Hypothalamus (tissue), 51 donors: Measurements from ENCODE around the gene AMOTL1.
A peak's percentile ranks its signal among the peaks of the same experiment; 100 is the strongest.
"Not testable (repeated sequence)": the region's sequence is repeated elsewhere in the genome, so short reads cannot be mapped to it uniquely, and the experiment has no call there.

Source experiments
- DNase-seq, 51 donors: peaks; one replicate each; lab custom pipeline; 2025; lab: John Stamatoyannopoulos, UW

Gene AMOTL1

DNA sequence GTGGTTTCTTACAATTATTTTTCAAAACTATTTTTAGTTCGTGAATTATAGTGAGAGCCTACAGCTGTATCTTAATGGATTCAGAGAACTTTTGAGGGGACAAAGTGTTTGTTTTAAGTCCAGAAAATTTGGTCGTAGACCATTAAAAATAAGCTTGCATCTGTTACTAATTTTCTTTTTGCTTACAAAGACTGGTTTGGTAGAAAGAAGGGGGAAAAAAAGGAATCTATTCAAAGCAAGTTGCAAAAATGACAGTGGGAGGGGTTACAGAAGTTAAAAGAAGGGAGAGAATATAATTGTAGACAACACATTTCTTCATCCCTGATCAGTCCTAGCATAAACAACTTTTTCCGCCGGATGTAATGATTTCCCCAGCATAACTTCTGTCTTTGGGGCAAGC is 72.1 kb downstream of the AMOTL1 start:
- no peak for DNase-seq

DNA sequence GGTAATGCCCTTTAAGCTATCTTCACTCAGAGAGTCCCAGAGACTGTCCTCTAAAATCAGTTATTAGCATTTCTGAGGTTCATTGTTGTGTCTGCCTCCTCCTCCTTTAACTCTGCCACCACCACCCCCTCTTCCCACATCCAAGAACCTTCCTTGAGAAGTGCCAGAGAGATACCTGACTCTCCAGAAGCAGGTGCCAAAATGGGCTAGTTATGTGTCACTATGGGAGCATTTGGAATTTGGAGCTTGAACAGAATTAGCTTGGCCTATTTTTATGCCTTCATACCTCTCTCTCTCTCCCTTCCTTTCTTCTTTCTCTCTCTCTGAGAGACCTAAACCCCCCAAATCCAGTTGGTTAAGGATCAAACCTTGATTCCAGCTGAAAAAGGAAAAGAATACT is 75.9 kb downstream of the AMOTL1 start:
- DNase-seq = no peak

DNA sequence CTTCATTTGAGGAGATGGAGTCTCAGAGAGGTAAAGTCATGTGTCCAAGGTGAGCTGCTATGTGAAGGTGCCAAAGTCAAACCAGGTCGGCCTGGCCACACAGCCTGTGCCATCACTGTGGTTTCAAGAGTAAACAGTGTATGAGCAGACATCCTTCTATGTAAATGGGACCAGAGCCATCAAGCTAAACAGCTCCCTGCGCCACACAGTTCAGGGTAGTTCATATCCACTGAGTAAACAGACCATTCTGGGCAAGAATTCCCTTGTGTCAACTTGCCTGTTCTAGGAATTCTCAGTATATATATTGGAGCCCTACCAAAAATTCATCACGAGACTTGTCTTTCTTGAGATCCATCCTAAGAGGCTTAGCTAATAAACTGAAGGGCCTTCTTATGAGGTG is 77.5 kb downstream of the AMOTL1 start:
- DNase-seq = no peak

DNA sequence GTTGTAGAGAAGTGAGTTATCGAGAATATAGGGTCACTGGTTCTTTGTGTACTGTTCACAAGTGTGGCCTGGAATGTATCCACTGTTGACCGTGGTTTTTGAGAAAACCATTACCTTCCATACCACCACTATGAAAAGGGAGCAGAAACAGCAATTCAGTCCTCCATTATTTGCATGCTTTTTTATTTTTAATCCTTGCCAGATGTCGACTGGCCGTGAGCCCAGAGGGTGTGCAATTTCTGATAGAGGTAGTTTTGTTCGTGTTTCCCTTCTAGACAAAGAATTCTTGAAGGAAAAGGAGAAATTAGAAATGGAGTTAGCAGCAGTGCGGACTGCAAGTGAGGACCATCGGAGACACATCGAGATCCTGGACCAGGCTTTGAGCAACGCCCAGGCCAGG is 81.7 kb downstream of the AMOTL1 start:
- DNase-seq = no peak

DNA sequence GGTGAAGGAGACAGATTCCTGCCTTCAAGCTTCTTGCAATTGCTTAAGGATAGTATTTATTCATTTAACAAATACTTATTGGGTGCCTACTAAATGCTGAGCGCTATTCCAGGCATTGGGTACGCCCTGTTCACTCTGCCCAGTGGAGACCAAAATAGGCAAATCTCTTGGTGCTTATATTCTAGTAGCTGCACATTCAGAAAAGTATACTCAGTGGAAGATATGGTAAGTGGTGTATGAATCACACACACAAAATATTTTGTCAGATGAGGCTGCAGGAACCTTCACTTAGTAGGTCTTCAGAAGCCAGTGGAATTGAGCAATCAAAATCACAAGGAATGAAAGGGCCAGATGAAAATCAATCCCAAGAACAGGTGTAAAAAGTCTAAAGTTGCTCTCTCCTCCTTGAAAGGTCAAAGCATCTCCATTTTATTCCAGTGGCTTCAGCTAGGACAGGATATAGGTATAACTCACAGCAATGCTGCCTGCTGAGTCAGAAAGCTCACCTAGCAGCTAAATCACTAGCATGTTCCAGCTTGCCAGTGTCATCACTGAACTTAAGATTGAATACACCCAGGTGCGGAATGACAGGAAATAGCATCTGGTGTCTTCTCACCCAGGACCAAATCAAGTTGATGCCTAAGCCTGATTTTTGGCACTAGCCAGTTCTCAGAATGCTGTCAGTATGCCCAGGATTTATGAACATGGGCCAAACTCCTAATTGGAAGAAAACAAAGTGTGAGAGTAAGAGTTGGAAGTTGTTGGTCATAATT is 83.9 kb downstream of the AMOTL1 start:
- no peak for DNase-seq

DNA sequence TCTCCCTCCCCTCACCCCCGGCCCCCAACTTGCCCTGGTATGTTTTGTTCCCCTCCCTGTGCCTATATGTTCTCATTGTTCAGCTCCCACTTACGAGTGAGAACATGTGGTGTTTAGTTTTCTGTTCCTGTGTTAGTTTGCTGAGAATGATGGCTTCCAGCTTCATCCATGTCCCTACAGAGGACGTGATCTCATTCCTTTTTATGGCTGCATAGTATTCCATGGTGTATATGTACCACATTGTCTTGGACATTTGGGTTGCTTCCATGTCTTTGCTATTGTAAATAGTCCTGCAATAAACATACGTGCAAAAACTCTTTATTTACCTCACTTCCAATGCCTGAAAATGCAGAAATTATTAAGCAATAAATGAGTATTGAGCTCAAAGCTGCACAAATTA is 85.1 kb downstream of the AMOTL1 start:
- DNase-seq = not testable (repeated sequence)

DNA sequence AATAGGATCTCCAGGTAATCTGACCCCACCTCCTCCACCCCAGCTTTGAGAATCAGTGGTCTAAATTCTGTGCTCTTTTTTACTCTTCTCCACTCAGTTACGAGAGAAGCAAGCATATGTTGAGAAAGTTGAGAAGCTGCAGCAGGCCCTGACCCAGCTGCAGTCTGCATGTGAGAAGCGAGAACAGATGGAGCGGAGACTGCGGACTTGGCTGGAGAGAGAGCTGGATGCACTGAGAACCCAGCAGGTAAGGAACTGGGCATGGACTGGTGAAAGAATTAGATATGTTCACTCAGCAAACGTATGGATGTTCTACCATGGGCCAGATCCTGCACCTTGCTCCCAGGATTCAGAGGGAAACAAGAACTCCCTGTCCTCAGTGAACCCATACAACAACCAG is 85.7 kb downstream of the AMOTL1 start:
- no peak for DNase-seq

DNA sequence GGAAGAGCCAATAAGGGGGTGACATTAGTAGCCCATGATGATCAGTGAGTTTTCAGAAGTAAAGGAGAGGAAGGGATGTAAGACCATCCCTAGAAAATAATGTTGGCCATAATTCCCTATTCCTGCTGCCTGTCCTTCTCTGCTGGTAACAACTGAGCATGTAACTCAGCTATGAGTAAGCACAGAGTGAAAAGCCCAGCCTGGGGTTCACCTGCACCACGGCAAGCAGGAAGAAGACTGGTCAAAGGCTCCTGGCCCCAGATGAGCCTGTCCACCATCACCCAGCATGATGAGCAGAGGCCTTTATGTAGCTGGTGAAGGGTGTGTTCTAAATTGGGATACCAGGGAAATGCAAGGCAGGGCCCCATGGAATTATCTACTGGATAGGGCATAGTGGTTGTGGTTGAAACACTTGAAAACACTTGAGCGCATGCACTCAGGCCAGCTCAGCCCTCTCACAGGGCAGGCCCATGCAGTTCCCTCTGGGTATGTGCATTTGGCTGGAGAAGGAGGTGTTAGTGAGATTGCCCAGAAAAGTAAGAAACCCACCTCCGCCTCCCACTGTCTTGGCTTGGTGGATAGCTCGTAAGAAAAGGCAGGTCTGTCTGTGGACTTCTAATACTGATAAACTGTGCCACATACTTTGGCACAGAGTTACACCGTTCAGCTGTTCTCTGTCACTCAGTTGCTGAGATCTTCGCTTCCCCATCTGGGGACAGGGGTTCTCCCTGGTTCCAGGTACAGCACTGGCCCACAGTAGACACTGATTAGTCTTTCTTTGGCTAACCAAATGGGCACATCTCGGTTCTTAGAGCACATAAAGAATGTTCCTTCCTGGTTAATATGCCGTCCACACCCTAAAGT is 86.8 kb downstream of the AMOTL1 start:
- DNase-seq = no peak

DNA sequence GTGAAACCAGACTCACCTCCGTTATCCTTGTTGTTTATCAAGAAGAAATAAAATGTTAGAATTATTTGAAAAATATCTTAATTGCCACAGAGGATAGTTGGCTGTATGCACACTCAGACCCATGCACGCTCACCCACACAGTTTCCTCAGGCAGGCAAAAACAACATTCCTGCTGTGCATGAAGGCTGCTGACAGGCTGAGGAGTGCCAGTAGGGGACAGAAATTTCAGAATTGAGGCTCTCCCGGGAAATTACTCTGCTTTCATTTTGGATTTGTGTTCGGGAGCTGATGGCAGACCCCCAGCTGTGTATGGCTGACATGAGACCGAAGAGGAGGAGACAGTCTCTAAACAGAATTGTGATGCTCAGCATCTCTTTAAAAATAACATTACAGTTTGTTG is 87.5 kb downstream of the AMOTL1 start:
- no peak for DNase-seq

DNA sequence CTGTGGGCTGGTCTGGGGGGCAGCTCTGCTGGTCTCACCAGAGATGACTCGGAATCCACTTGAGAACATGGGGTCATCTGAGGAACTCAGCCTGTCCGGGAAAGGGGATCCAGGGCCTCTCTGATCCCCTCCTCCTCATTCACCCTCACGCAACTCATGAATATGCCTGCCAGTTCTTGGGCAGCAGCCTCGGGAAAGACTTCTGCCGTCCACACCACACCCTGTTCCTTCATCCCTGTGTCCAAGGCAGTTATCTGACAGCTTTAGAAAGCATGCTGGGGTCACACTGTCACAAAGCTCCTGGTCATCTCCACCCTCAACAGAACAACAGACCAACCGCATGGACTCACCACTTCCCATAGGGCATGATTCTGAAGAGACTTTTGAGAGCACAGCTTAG is 88.3 kb downstream of the AMOTL1 start:
- no peak for DNase-seq

DNA sequence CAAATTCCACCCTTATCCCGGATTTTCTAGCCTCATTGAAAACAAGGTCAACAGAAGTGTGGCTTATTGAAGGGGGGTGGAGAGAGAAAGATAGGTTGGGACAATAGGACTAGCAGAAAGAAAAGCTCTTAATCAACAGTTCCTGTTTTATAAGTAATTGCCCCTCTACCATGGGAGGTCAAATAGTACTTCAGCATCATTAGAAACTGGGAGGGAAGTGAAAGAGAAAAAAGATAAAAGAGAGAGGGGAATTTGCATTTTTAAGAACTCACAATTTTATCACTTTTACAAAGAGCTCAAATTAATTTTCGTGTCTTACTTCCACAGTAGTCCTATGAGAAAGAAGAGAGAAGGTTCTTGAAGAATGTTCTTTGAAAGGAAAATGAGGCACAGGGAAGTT is 89.2 kb downstream of the AMOTL1 start:
- DNase-seq = no peak

DNA sequence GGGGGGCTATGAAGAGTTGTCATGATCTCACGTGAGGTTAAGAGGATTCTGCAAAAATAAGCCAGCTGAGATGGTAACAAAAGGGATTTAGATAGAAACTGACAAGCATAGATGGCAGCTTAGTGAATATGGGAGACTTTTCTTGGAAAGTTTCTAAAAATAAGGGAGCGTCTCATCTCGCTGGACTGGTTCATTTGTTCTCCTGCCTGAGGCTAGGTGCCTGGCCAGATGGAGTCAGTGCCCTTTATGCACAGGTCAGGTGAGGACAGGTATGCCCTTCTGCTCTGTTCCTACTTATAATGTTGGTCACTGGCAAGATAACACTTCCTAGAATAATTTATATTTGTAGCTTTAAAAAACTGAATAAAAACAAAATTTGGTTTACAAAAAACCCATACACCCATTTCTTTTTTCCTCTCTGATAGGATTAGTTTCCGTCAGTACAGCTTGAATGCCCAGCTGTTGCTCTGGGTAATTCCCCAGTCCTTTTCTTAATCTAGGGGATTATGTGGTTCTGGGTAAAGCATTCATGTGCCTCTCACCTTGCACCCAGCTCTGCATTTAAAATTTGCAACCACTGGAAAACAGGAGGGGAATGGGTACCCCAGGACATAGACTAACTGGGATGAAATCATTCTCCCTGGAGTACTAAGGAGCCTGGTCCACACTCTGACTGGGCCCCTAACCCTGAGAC is 90.0 kb downstream of the AMOTL1 start:
- no peak for DNase-seq

DNA sequence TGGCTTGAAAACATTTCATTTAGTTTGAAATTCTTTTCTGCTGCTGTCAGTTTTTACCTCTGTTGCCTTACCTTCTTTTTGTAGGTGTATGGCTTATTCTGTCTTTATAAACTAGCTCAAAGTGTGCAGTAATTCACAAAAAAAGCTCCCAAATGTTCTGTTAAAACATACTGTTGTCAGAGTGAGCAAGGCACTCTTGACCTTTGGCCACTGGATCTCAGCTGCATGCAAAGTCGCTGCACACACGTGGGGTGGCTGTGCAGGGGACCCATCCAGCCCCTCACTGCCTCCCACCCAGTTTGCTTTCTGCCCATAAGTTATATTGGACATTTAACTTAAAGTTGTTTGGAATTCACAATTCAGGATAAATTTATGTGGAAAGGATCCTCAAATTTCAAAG is 92.2 kb downstream of the AMOTL1 start:
- DNase-seq = no peak

DNA sequence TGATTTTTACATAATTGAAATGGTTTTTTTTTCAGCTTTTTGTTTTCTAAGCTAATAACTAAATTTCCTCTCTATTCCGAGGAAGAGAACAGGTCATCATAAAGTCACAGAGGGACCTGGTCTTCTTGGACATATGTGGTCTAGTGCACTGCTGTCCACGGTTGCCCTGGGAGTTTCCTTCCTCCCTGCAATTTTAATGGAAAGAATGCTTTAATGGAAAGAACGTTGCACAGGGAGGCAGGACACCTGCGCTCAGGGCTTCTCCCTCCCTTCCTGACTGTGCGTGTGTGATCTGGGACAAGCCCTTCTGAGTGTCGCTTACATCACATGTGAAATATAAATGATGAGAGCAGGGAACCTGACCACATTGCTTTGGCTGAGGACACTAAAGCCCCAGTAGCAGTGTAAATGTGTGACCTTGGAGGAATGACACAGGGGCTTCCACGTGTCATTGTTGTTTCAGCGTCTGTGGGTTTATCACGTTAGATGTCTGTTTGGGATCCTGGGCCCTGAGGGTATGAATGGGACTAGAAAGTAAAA is 93.2 kb downstream of the AMOTL1 start:
- DNase-seq = no peak

DNA sequence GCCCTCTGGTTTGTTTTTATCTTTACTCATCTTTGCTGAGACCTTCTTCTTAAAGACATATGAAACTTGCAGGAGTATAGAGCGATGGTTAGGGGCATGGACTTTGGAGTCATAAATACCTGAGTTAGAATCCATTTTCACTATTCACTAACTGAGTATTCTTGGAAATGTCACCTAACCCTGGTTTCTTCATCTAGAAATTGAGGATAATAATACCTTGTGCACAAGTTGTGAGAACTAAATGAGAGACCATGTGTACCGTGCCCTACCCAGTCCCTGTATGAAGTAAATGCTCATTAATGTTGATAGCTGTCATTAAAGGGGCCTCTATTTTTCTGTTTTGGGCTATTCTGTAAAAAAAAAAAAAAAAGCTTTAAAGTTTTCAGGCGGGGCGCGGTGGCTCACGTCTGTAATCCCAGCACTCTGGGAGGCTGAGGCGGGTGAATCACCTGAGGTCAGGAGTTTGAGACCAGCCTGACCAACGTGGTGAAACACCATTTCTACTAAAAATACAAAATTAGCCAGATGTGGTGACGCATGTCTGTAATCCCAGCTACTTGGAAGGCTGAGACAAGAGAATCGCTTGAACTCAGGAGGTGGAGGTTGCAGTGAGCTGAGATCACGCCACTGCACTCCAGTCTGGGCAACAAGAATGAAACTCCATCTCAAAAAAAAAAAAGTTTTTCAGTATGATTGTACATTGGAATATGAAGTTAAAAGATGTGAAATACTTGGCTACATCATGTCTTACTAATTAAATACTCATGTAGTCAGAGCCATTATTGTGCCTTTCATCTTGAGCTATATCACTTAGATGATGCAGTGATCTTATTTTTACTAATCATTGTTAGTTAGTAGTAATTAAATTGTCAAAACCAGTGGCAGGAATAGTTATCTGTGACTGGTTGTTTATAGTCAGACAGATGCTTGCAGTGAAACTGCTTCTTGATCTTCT is 95.0 kb downstream of the AMOTL1 start:
- DNase-seq = no peak

DNA sequence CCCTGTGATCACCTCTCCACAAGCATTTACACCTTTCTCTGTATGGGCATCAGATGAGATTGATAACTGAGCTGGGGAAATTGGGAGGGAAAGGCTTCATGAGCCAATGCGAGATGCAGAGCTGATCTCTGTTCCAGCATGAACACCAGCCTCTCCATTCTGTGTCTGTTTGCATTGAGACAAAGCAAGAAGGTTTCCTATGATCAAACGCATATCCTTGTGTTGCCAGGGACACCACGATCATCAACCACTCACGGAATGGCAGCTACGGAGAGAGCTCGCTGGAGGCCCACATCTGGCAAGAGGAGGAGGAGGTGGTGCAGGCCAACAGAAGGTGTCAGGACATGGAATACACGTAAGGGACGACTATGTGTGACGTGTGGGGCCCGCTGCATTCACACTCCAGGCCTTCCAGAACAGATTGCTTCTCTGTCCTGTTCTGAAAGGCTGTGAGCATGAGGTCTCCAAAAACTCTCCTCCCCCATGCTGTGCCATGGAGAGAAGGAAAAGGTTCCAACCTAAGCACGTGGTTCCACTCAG is 96.4 kb downstream of the AMOTL1 start:
- DNase-seq = peak in 1 of 51 donors; percentile 9

DNA sequence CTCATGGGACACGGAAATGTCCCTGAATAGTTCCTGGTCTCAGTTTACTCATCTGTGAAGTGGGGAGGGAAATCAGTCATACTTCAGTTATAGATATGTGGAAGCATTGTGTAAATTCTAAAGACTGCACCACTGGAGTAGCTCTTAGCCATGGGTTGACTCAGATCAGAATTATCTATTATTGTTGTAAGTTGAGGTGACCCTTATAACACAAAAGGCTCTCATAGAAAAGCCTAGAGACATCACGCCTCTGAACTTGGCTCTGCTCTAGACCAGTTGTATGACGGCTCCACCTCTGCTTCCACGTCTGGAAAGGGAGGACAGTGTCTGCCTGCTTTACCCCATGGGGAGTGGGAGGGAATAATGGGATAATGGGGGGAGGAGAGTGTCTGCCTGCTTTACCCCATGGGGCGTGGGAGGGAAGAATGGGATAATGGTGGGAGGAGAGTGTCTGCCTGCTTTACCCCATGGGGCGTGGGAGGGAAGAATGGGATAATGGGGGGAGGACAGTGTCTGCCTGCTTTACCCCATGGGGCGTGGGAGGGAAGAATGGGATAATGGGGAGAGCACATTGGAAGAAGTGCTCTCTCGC is 98.2 kb downstream of the AMOTL1 start:
- no peak for DNase-seq

DNA sequence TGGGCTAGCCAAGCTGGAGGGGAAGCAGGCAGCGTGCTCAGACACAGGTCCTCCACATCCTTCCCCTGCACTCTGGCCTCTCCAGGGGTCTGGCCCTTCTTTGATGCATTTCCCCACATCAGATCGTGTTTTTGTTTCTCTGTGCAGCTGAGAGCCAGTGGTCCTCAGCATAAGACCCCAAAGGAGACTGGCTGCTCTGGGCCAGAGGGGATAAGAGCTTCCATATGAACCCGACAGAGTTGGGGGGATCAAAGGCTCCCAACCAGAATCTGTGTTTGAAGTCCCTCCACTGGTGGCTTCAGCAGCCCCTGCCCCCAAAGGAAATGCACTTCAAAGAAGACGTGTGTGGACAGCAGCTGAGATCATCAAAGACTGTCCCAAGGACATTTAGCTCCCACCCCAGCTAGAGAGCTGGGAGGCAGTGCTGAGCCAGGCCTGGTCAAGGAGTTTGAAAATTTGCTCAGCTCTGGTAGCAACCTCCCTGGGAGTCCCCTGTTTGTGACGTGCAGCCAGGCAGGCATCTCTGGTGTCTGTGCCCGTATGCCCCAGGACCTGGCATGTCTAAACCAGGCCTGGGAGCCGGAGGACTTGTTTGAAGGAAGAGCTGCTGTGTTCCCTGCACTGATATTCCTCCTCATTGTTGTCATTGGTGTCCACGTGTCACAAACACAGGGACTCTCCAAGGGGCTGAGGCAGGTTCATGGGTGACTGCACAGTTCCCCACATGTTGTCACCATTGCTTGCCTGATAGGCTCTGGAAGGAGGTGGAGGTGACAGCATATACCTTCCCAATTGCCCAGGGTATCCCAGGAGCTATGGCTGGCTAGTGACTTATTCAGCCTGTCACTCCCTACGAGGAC is 99.0 kb downstream of the AMOTL1 start:
- DNase-seq = no peak
